ENCODE results near the gene ERVFRD-1. TPM values are rescaled to one million over a fixed set of nuclear protein-coding genes. Genes with fewer than 3 reads are reported as not detected.

Gene ERVFRD-1
- polyA plus RNA-seq, 2 of the 4 experiments (the other 2 are of a cell fraction) = not detected

DNA sequence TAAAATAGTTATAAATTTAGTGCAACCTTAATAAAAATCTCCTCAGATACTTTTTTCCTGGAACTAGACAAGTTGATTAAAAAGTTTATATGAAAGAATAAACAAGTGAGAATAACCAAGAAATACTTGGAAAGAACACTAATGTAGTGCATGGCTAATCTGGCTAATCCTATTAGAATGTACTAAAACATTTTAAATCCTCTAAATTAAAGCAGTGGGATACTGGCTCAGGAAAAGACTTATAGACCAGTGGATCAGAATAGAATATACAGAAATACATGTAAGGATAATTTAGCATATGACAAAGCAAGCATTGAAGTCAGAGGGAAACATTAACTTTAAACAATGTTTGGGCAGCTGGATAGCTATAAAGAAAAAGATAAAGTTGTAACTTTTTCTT is 41.1 kb upstream of the ERVFRD-1 start (continued):
- TF ChIP-seq, protein P1, sequence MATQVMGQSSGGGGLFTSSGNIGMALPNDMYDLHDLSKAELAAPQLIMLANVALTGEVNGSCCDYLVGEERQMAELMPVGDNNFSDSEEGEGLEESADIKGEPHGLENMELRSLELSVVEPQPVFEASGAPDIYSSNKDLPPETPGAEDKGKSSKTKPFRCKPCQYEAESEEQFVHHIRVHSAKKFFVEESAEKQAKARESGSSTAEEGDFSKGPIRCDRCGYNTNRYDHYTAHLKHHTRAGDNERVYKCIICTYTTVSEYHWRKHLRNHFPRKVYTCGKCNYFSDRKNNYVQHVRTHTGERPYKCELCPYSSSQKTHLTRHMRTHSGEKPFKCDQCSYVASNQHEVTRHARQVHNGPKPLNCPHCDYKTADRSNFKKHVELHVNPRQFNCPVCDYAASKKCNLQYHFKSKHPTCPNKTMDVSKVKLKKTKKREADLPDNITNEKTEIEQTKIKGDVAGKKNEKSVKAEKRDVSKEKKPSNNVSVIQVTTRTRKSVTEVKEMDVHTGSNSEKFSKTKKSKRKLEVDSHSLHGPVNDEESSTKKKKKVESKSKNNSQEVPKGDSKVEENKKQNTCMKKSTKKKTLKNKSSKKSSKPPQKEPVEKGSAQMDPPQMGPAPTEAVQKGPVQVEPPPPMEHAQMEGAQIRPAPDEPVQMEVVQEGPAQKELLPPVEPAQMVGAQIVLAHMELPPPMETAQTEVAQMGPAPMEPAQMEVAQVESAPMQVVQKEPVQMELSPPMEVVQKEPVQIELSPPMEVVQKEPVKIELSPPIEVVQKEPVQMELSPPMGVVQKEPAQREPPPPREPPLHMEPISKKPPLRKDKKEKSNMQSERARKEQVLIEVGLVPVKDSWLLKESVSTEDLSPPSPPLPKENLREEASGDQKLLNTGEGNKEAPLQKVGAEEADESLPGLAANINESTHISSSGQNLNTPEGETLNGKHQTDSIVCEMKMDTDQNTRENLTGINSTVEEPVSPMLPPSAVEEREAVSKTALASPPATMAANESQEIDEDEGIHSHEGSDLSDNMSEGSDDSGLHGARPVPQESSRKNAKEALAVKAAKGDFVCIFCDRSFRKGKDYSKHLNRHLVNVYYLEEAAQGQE (IDR thresholded peaks at IDR 0.05) = no peak
- TF ChIP-seq, protein P2, sequence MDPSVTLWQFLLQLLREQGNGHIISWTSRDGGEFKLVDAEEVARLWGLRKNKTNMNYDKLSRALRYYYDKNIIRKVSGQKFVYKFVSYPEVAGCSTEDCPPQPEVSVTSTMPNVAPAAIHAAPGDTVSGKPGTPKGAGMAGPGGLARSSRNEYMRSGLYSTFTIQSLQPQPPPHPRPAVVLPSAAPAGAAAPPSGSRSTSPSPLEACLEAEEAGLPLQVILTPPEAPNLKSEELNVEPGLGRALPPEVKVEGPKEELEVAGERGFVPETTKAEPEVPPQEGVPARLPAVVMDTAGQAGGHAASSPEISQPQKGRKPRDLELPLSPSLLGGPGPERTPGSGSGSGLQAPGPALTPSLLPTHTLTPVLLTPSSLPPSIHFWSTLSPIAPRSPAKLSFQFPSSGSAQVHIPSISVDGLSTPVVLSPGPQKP (IDR thresholded peaks at IDR 0.05; ENCODE audit: low read depth, low read length) = no peak
- no peak for TF ChIP-seq MYC (IDR thresholded peaks at IDR 0.05; ENCODE audit: borderline replicate concordance, low read length)
- no peak for TF ChIP-seq FOSL2 (IDR thresholded peaks at IDR 0.05)
- no peak for TF ChIP-seq FOSL2 (CRISPR knock-in tag; IDR thresholded peaks at IDR 0.05)

DNA sequence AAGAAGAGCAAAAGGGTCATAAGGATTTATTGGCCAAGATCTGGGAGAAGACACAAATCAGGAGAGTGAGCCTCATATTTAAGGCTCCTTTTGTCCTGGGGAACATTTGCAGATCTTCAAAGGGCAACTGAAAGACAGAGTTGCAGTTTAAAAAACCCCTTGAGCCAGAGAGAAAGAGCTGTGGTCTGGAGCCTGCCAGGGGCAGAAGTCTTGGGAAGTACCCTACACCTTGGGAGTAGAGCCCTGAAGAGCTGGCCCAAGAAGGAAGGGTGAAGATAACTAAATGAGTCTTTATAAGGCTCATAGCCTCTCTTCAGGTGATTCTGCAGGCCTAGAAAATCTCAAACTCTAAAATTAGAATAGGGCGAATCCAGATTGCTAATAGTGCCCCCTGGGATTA is 40.0 kb upstream of the ERVFRD-1 start:
- no peak overlapping the region for H3K4me3 ChIP-seq
- ATAC-seq = no peak
- H3K4me2 ChIP-seq = no peak overlapping the region
- FAIRE-seq = no peak
- ChIA-PET CTCF (interaction anchor here (1.1 to 2.0 kb wide), 4 partner anchors 11 to 345 kb away, joined by 3 to 13 read pairs (median 3); no protein-coding TSS in a partner anchor), POLR2A (no interaction called here)
- TF ChIP-seq, protein P3, sequence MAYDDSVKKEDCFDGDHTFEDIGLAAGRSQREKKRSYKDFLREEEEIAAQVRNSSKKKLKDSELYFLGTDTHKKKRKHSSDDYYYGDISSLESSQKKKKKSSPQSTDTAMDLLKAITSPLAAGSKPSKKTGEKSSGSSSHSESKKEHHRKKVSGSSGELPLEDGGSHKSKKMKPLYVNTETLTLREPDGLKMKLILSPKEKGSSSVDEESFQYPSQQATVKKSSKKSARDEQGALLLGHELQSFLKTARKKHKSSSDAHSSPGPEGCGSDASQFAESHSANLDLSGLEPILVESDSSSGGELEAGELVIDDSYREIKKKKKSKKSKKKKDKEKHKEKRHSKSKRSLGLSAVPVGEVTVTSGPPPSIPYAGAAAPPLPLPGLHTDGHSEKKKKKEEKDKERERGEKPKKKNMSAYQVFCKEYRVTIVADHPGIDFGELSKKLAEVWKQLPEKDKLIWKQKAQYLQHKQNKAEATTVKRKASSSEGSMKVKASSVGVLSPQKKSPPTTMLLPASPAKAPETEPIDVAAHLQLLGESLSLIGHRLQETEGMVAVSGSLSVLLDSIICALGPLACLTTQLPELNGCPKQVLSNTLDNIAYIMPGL (CRISPR knock-in tag; IDR thresholded peaks at IDR 0.05; ENCODE audit: borderline replicate concordance) = no peak
- TF ChIP-seq, protein P4, sequence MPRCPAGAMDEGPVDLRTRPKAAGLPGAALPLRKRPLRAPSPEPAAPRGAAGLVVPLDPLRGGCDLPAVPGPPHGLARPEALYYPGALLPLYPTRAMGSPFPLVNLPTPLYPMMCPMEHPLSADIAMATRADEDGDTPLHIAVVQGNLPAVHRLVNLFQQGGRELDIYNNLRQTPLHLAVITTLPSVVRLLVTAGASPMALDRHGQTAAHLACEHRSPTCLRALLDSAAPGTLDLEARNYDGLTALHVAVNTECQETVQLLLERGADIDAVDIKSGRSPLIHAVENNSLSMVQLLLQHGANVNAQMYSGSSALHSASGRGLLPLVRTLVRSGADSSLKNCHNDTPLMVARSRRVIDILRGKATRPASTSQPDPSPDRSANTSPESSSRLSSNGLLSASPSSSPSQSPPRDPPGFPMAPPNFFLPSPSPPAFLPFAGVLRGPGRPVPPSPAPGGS (IDR thresholded peaks at IDR 0.05) = no peak
- TF ChIP-seq CBX2 (IDR thresholded peaks at IDR 0.05; ENCODE audit: borderline replicate concordance, low read depth) (no peak), ZSCAN20 (CRISPR knock-in tag; IDR thresholded peaks at IDR 0.05) (no peak), CHD4 (IDR thresholded peaks at IDR 0.05; ENCODE audit: borderline replicate concordance) (no peak), NPAS2 (CRISPR knock-in tag; IDR thresholded peaks at IDR 0.05; ENCODE audit: borderline replicate concordance) (no peak), FOSB (CRISPR knock-in tag; IDR thresholded peaks at IDR 0.05) (no peak), SREBF2 (IDR thresholded peaks at IDR 0.05) (no peak), HOXA7 (CRISPR knock-in tag; IDR thresholded peaks at IDR 0.05) (no peak), ESRRA (IDR thresholded peaks at IDR 0.05; ENCODE audit: borderline replicate concordance, low read length) (no peak), MAZ (IDR thresholded peaks at IDR 0.05; ENCODE audit: borderline replicate concordance, low read depth, low read length) (no peak)
- TF ChIP-seq, protein P5, sequence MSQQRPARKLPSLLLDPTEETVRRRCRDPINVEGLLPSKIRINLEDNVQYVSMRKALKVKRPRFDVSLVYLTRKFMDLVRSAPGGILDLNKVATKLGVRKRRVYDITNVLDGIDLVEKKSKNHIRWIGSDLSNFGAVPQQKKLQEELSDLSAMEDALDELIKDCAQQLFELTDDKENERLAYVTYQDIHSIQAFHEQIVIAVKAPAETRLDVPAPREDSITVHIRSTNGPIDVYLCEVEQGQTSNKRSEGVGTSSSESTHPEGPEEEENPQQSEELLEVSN (IDR thresholded peaks at IDR 0.05; ENCODE audit: borderline replicate concordance, low read depth) = no peak
- no peaks in the 10 kb centered on the region for H3K9me3 ChIP-seq
- H3K27ac ChIP-seq = 0 out of 6 replicates have a peak overlapping the region, but pooled peaks of 1 of the 2 experiments have one; percentile 34
- DNase-seq (ENCODE audit: low read depth in 1 of 2, low spot score in 1 of 2) = no peak
- no peaks in the 10 kb centered on the region for H3K4me1 ChIP-seq
- 90% methylated on average over 1 of the region's 1 CpG for WGBS (ENCODE audit: missing lambda C conversion rate)

Measured in A549 (cell line).